GM18907 (cell line): ENCODE results near the gene IL12B.
"Not testable (repeated sequence)": the region's sequence is repeated elsewhere in the genome, so short reads cannot be mapped to it uniquely, and the experiment has no call there.

Experiments
- ATAC-seq: cut with Tn5 transposase; IDR thresholded peaks from one replicate; pipeline ENCODE4 v1.9.1; 2021; ENCODE audit warnings: mild to moderate bottlenecking, moderate library complexity; ENCODE audit not compliant: unreplicated experiment

IL12B gene

GRCh38 chr5:159330131-159330800 is at the start of gene IL12B:
Gene IL12B, minus strand, starts transcription at chr5:159330487. Its CDS starts 3,705 bp downstream, at chr5:159326782.
- ATAC-seq = no peak

GRCh38 chr5:159377653-159378052 is 47.4 kb upstream of the IL12B start:
- no peak for ATAC-seq

- ATAC-seq = not testable (repeated sequence)
Observed at GRCh38 chr5:159367866-159368265, 37.6 kb upstream of the IL12B start.

GRCh38 chr5:159366776-159367175 is 36.5 kb upstream of the IL12B start:
- not testable (repeated sequence) for ATAC-seq

- ATAC-seq = no peak
Observed at GRCh38 chr5:159362220-159362619, 31.9 kb upstream of the IL12B start.

- ATAC-seq = not testable (repeated sequence)
Observed at GRCh38 chr5:159359871-159360270, 29.6 kb upstream of the IL12B start.

GRCh38 chr5:159359408-159359807 is 29.1 kb upstream of the IL12B start:
- ATAC-seq = no peak

- ATAC-seq = no peak
Observed at GRCh38 chr5:159353661-159354252, 23.5 kb upstream of the IL12B start.

- not testable (repeated sequence) for ATAC-seq
Observed at GRCh38 chr5:159350644-159351043, 20.4 kb upstream of the IL12B start.

GRCh38 chr5:159350216-159350615 is 19.9 kb upstream of the IL12B start:
- ATAC-seq = peak; percentile 59

- no peak for ATAC-seq
Observed at GRCh38 chr5:159345861-159346260, 15.6 kb upstream of the IL12B start.

GRCh38 chr5:159345336-159345735 is 15.0 kb upstream of the IL12B start:
- ATAC-seq = no peak

GRCh38 chr5:159343295-159344094 is 13.2 kb upstream of the IL12B start:
- no peak for ATAC-seq

GRCh38 chr5:159342840-159343239 is 12.6 kb upstream of the IL12B start:
- ATAC-seq = no peak

- ATAC-seq = no peak
Observed at GRCh38 chr5:159341906-159342310, 11.6 kb upstream of the IL12B start.

- no peak for ATAC-seq
Observed at GRCh38 chr5:159341145-159341544, 10.9 kb upstream of the IL12B start.

GRCh38 chr5:159340511-159340910 is 10.2 kb upstream of the IL12B start:
- ATAC-seq = no peak

- no peak for ATAC-seq
Observed at GRCh38 chr5:159339460-159339859, 9.2 kb upstream of the IL12B start.

GRCh38 chr5:159338118-159338517 is 7.8 kb upstream of the IL12B start:
- ATAC-seq = no peak

GRCh38 chr5:159337016-159337955 is 7.0 kb upstream of the IL12B start:
- ATAC-seq = no peak

GRCh38 chr5:159336586-159336985 is 6.3 kb upstream of the IL12B start:
- ATAC-seq = no peak
